ENCODE measurements around the gene DLG1.

Gene DLG1

GRCh38 chr3:197186887-197187588 is 111.4 kb downstream of the DLG1 start:
- in situ Hi-C loops (cut with MboI; ENCODE audit: low sequenced_read_pairs), result loop anchor here (25.0 kb wide), 1 partner anchor 175 kb away; no protein-coding TSS in a partner anchor

DNA sequence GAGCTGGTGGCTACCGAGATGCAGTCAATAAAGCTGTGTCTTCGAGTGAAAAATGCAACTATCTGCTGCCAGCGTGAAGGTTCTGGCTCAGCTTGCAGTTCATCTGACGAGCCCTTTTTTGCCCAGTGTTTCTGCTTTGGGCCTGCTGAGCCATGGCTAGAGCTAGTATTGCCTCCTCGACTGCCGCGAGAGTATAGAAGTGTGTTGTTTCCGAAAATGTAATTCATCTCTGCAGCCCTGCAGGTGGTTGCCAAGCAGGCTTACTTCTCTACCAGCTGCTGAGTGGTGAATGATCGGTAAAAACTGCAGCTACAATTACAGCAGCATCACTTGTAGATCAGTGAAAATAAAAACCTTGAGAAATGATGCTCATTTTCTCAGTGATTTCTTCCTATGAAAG is 114.8 kb downstream of the DLG1 start:
- in situ Hi-C loops (cut with MboI; ENCODE audit: low sequenced_read_pairs), result loop anchor here (25.0 kb wide), 1 partner anchor 171 kb away; no protein-coding TSS in a partner anchor

- in situ Hi-C loops (cut with MboI; ENCODE audit: low sequenced_read_pairs), result loop anchor here (25.0 kb wide), 1 partner anchor 169 kb away; no protein-coding TSS in a partner anchor
Observed at GRCh38 chr3:197181741-197182140, 116.7 kb downstream of the DLG1 start.

DNA sequence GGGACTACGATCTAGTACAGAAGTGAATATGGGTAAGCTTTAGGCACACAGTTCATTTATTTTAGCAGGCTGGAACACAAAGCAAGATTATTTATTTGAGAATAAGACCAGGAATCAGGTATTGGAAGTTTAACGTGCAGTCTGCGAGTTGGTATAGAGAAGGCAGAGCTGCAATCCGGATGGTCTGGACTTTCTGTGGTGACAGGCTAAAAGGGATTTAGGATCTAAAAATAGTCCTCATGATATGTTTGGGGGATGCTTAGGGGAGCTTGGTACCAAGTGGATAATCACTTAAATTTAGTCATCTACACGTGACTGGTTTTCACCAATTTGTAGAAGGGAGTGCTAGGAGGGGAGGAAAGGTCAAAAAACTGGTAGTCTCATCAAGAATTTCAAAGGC is 119.4 kb downstream of the DLG1 start:
- in situ Hi-C loops (cut with MboI; ENCODE audit: low sequenced_read_pairs), result loop anchor here (25.0 kb wide), 1 partner anchor 167 kb away; no protein-coding TSS in a partner anchor

DNA sequence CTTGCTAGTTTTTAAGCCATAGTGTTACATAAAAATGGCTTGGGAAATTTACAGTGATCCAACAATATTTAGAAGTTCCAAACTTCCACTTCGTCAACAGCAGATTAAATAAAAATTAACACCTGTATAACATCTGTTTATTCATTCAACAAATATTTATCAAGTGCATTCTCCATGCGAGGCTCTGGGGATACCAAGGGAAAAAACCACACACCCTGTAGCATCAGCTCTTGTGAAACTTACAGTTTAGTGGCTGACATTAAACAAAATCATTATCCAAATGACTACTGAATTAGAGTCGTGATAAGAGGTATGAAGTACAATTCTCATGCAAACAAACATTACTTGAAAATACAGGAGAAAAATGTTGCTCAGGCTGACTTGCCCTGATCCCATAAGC is 122.9 kb downstream of the DLG1 start:
- in situ Hi-C loops (cut with MboI; ENCODE audit: low sequenced_read_pairs), result loop anchor here (25.0 kb wide), 1 partner anchor 163 kb away; no protein-coding TSS in a partner anchor

DNA sequence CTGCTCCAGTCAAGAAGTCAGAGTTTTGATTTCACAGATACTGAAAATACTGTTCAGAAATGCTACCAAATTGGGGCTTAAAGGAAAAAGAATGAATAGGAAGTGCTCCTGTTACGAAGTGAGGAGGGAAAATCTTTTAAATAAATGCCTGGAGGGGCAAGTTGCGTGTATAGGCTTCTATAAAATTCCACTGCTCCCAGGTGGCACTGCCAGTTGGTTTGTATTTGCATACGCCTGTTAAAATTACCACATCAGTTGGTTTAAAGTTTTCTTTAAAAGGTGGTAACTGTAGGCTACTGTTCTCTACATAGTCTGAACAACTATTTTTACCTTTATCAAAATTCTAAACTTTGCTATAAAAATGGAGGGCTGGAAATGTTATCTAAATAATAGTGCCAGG is 123.5 kb downstream of the DLG1 start:
- in situ Hi-C loops (cut with MboI; ENCODE audit: low sequenced_read_pairs), result loop anchor here (25.0 kb wide), 1 partner anchor 163 kb away; no protein-coding TSS in a partner anchor

DNA sequence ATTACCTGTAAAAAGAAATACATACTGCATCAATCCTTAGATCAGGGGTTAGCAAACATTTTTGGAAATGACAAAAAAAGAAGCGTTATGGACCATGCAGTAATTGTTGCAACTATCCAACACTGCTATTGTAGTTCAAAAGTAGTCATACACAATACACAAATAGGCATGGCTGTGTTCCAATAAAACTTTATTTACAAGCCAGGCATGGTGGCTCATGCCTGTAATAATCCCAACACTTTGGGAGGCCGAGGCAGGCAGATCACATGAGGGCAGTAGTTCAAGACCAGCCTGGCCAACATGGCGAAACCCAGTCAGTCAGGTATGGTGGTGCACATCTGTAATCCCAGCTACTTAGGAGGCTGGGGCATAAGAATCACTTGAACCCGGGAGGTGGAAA is 124.8 kb downstream of the DLG1 start:
- in situ Hi-C loops (cut with MboI; ENCODE audit: low sequenced_read_pairs), result no loop called here

DNA sequence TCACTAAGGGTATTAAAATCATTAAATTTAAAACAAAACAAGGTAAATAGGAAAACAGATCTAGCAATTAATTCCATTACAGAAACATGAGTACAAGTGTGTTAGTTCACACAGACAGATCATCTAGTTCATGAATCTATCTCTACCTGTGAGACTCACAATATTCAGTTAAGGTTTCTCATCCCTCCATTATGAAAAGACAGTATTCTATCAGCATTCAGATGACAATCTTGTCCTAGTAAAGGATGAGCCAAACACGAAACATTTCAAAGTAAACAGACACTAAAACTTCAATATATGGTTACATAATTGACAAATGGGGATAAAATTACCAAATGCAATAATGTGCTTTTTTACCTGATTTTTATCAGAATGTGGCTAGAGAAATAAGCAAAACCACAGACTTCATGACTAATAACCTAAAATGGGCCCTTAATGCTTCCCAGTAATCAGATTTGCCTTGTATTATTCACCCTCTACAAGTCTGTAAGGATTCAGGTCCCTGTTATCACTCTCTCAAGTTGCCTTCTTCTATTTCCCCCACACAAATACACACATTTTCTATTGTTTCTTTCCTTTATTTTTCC is 126.8 kb downstream of the DLG1 start:
- in situ Hi-C loops (cut with MboI; ENCODE audit: low sequenced_read_pairs), result no loop called here

DNA sequence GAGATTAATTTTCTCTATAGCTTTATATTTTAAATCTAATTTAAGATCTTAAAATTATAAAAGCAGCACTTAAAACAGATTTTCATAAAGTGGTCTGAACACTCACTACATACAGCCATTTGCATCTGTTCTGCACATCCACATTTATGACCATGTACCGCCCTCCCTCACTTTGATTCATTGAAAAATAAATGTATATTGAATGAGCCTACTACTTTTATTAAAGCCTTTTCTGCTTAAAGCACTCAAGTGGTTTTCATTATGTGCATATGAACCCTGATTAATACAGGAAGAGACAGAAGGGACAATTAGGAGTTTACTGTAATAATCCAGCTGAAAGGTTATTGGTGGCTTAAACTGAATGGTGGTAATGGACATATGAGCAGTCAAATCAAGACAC is 129.4 kb downstream of the DLG1 start:
- in situ Hi-C loops (cut with MboI; ENCODE audit: low sequenced_read_pairs), result no loop called here

- in situ Hi-C loops (cut with MboI; ENCODE audit: low sequenced_read_pairs), result no loop called here
Observed at GRCh38 chr3:197168606-197169005, 129.8 kb downstream of the DLG1 start.

DNA sequence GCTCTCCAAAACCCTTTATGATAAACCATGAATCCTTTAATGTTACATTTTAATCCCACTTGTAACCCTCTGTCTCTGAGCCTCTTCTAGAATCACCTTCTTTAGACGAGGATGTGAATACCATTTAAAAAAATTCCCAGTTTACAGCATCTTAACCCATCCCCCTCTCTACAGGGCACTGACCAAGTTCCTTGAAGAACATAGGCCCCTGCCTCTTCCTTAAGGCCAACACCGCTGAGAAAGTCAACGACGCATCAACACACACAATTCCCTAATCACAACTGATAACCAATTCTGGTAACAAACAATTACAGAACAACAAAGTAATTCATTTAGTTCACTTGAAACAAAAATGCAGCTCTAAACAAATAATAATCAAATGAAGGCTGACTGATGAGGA is 130.3 kb downstream of the DLG1 start:
- in situ Hi-C loops (cut with MboI; ENCODE audit: low sequenced_read_pairs), result no loop called here

- in situ Hi-C loops (cut with MboI; ENCODE audit: low sequenced_read_pairs), result no loop called here
Observed at GRCh38 chr3:197167549-197167948, 130.9 kb downstream of the DLG1 start.

DNA sequence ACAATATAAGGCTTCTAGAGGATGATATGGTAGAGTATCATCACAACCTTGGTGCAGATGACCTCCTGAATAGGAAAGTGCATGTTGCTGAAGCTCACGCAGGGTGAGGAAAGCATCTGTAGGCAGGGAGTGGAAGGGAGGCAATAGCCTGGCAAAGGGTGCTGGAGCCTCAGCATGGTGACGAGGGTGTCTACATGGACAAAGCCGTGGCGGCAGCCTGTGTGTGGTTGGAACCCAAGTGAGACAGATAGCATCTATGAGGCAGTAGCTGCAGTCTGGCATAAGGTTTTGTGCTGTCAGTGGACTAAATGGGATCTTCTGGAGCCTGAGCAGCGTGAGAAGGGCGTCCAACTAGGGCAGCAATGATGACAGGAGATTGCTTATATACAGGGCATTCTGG is 132.5 kb downstream of the DLG1 start:
- in situ Hi-C loops (cut with MboI; ENCODE audit: low sequenced_read_pairs), result no loop called here

DNA sequence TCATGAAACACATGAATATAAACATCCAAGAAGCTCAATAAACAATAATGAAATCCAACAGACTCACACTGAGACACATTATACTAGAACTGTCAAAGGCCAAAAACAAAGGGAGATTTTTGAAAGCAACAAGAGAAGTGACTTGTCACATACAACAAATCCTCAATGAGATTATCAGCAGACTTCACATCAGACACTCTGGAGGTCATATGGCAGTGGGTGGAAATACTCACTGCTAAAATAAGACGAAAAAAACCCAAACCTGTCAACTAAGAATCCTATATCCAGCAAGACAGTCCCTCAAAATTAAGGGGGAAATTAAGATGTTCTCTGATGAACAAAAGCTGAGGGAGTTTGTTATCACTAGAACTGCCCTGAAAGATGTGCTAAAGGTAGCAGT is 143.4 kb downstream of the DLG1 start:
- in situ Hi-C loops (cut with MboI; ENCODE audit: low sequenced_read_pairs), result no loop called here

DNA sequence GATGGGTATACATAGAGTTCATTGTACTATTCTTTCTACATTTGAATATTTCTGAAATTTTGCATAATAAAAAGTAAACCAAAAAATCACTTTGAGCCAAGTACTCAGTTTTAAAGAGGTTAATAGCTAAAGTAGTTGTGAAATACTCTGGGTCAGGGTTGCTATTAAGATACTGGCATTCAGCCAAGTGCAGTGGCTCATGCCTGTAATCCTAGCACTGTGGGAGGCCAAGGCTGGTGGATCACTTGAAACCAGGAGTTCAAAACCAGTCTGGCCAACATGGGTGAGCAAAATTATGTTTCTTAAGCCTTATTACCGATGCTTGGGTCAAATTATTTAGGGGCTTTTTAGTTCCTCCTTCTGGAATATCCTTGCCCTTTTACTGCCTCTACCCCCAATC is 146.8 kb downstream of the DLG1 start:
- in situ Hi-C loops (cut with MboI; ENCODE audit: low sequenced_read_pairs), result no loop called here

DNA sequence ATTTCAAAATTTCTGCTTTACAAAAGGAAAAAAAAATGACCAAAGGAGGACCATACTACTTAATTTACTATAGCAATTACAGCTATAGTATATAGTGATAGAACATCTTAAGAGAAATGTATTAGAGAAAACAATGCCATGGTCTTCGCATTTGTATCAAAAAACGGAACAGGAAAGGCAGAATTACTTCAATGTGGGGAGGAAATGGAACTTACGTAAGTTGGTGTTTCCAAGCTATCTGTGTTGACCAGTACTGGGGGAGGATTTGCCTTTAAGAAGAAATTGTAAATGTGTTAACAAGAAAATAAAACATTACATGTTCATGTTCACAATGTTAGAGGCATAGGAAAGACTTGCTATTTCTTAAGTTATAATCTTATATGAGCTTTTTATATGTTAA is 148.9 kb downstream of the DLG1 start:
- in situ Hi-C loops (cut with MboI; ENCODE audit: low sequenced_read_pairs), result no loop called here

DNA sequence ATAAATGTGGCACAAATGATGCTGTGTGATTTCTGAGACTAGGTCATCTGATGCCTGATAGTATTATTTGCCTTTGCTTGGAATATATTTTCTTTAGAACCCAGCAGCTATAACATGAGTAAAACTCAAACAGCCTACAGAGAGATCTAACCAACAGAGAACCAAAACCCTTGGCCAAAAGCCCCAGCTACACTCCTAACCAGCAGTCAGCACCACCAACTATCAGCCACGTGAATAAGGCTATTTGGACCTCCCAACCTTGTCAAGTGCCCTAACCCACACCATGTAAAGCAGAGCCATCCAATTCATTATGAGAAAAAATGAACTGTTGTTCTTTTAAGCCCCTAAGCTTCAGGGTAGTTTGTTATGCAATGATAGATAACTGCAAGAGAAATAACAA is 154.2 kb downstream of the DLG1 start:
- in situ Hi-C loops (cut with MboI; ENCODE audit: low sequenced_read_pairs), result no loop called here

GRCh38 chr3:197139586-197139985 is 158.8 kb downstream of the DLG1 start:
- in situ Hi-C loops (cut with MboI; ENCODE audit: low sequenced_read_pairs), result no loop called here

DNA sequence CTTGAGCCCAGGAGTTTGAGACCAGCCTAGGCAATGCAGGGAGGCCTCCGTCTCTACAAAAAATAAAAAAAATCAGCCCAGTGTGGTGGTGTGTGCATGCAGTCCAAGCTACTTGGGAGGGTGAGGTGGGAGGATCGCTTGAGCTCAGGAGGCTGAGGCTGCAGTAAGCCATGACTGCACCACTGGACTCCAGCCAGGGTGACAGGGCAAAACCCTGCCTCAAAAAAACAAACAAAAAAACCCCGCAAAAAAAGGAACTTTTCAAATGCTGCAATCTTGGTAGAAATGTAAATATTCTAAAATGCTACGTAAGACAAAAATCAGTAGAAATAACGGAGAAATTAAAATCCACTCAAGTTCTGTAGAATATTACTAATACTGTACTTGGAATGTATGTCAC is 160.7 kb downstream of the DLG1 start:
- in situ Hi-C loops (cut with MboI; ENCODE audit: low sequenced_read_pairs), result no loop called here

GRCh38 chr3:197136744-197137143 is 161.7 kb downstream of the DLG1 start:
- in situ Hi-C loops (cut with MboI; ENCODE audit: low sequenced_read_pairs), result no loop called here

DNA sequence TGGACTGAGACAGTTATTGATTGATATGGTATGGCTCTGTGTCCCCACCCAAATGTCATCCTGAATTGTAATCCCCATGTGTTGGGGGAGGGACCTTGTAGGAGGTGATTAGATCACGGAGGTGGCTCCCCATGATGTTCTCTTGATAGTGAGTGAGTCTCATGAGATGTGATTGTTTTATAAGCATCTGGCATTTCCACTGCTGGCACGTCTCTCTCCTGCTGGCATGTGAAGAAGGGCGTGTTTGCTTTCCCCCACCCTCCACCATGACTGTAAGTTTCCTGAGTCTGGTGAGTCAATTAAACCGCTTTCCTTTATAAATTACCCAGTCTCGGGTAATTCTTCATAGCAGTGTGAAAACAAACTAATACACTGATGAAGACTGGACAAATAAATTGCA is 163.2 kb downstream of the DLG1 start:
- in situ Hi-C loops (cut with MboI; ENCODE audit: low sequenced_read_pairs), result no loop called here

- in situ Hi-C loops (cut with MboI; ENCODE audit: low sequenced_read_pairs), result no loop called here
Observed at GRCh38 chr3:197132916-197133530, 165.4 kb downstream of the DLG1 start.

All from HL-60/S4 treated with phorbol 12-myristate 13-acetate at 8.2 ng/mL for 4 days and 3 days (cell line).